K562 (cell line): ENCODE measurements around the gene AFF1. TPM values are rescaled to one million over a fixed set of nuclear protein-coding genes. Genes with fewer than 3 reads are reported as not detected.
A peak's percentile ranks its signal among the peaks of the same experiment; 100 is the strongest.

ENCODE experiments used
- ARID1B ChIP-seq: fragments of 450-650 bp; IDR thresholded peaks from 2 replicates; pipeline ENCODE4 v1.6.1; 2016; ENCODE audit warnings: antibody characterized with exemption, mild to moderate bottlenecking, inconsistent platforms
- ETV1 ChIP-seq: fragments of 450-650 bp; conservative IDR thresholded peaks from 2 replicates; pipeline ENCODE4 v1.6.1; 2016; ENCODE audit warnings: missing genetic modification characterization, control low read depth, low read depth, missing compliant biosample characterization
- HMG20A ChIP-seq: fragments of 450-650 bp; formaldehyde crosslinking; conservative IDR thresholded peaks from 2 replicates; pipeline ENCODE4 v1.4.0; 2020; ENCODE audit warnings: mild to moderate bottlenecking, mixed read lengths
- KAT8 ChIP-seq: fragments of 450-650 bp; IDR thresholded peaks from 2 replicates; pipeline ENCODE4 v1.6.1; 2016; ENCODE audit warnings: low read depth, mild to moderate bottlenecking
- MAZ ChIP-seq, 2 experiments: fragments of 450-650 bp in 1 of 2; sonication (generic) in 1 of 2; formaldehyde crosslinking; IDR thresholded peaks in 1 of 2; conservative IDR thresholded peaks in 1 of 2; 2 replicates each; pipeline versions ENCODE4 v1.4.0 to v1.5.0; 2020; ENCODE audit warnings: mild to moderate bottlenecking in 1 of 2, missing genetic modification reagents in 1 of 2
- NCOA6 ChIP-seq: fragments of 450-650 bp; IDR thresholded peaks from 2 replicates; pipeline ENCODE4 v1.6.1; 2017; ENCODE audit warnings: mild to moderate bottlenecking
- NR2C1 ChIP-seq, 2 experiments: fragments of 450-650 bp; IDR thresholded peaks; 2 replicates each; pipeline ENCODE4 v1.6.1; 2017; ENCODE audit warnings: mild to moderate bottlenecking in 2 of 2, antibody characterized with exemption in 1 of 2, inconsistent platforms in 1 of 2, missing compliant biosample characterization in 1 of 2, missing genetic modification characterization in 1 of 2
- NUFIP1 ChIP-seq: fragments of 450-650 bp; IDR thresholded peaks from 2 replicates; pipeline ENCODE4 v1.6.1; 2018; ENCODE audit not compliant: partially characterized antibody
- POLR2A ChIP-seq: fragments of 450-650 bp; conservative IDR thresholded peaks from 2 replicates; pipeline ENCODE4 v1.6.1; 2016
- RBM17 ChIP-seq: fragments of 200-400 bp; formaldehyde crosslinking; IDR thresholded peaks from 2 replicates; pipeline ENCODE4 v1.6.1; 2017; ENCODE audit warnings: low read depth, mild to moderate bottlenecking, low read length, borderline replicate concordance
- SETDB1 ChIP-seq: IDR thresholded peaks from one replicate; pipeline ENCODE4 v1.6.1; 2012; ENCODE audit warnings: low read length, control low read depth, inconsistent platforms
- SMARCA5 ChIP-seq: fragments of 450-650 bp; IDR thresholded peaks from 2 replicates; pipeline ENCODE4 v1.6.1; 2016
- SOX6 ChIP-seq: fragments of 450-650 bp; IDR thresholded peaks from 2 replicates; pipeline ENCODE4 v1.6.1; 2014; ENCODE audit warnings: mild to moderate bottlenecking
- SRSF3 ChIP-seq: fragments of 200-400 bp; formaldehyde crosslinking; IDR thresholded peaks from 2 replicates; pipeline ENCODE4 v1.6.1; 2016; ENCODE audit warnings: mild to moderate bottlenecking, low read length, moderate library complexity; ENCODE audit not compliant: insufficient read depth
- ZNF232 ChIP-seq: sonication (generic); formaldehyde crosslinking; IDR thresholded peaks from 2 replicates; pipeline ENCODE4 v1.8.0; 2022; ENCODE audit warnings: mild to moderate bottlenecking, missing genetic modification reagents
- polyA plus RNA-seq, 8 experiments: library from polyadenylated mRNA; depleted of rRNA in 4 of 8; stranded (reverse) in 5 of 8; unstranded in 3 of 8; fragments of >200 nt; fragmentation: Nextera tagmentation in 2 of 8; fragmentation: Illumina TruSeq in 1 of 8; extraction: Ambion mirVana in 2 of 8; extraction: Trizol in 1 of 8; gene quantifications; 2 replicates each; pipeline versions ENCODE4 v1.2.1 to v1.2.3, GENCODE V29; 2011 to 2014; ENCODE audit warnings: inconsistent platforms in 1 of 8, missing spikeins in 1 of 8
- total RNA-seq, 7 experiments: library from RNA; depleted of rRNA in 6 of 7; stranded (reverse); fragments of >200 nt in 6 of 7; fragmentation: Illumina TruSeq in 2 of 7; extraction: Trizol in 2 of 7; gene quantifications; 2 replicates each; pipeline versions ENCODE4 v1.2.1 to v1.2.3, GENCODE V29; 2011 to 2021; ENCODE audit warnings: low replicate concordance in 1 of 7
- TF ChIP-seq, protein P1 (sequence below): fragments of 250-450 bp; sonication (Bioruptor Pico); IDR thresholded peaks from 2 replicates; pipeline ENCODE4 v1.4.0; 2020; ENCODE audit warnings: mild to moderate bottlenecking
- TF ChIP-seq, protein P2 (sequence below): fragments of 450-650 bp; formaldehyde crosslinking; IDR thresholded peaks from 2 replicates; pipeline ENCODE4 v1.4.0; 2022; ENCODE audit warnings: missing genetic modification characterization
- TF ChIP-seq, protein P3 (sequence below): sonication (generic); formaldehyde crosslinking; IDR thresholded peaks from 2 replicates; pipeline ENCODE4 v1.8.0; 2023; ENCODE audit warnings: missing genetic modification reagents, mild to moderate bottlenecking, borderline replicate concordance
- TF ChIP-seq, protein P4 (sequence below): fragments of 450-650 bp; IDR thresholded peaks from 2 replicates; pipeline ENCODE4 v1.6.1; 2016
- TF ChIP-seq, protein P5 (sequence below): fragments of 200-800 bp; sonication (Bioruptor generic); IDR thresholded peaks from 2 replicates; pipeline ENCODE4 v1.6.1; 2017; ENCODE audit warnings: missing genetic modification characterization, missing compliant biosample characterization

The AFF1 gene
- total and polyA plus RNA-seq, 9 of the 15 experiments (the other 6 are each of a cell fraction or from before 2014, with no cell fraction given) = 4.1 to 47.5 (median 17.2) TPM

DNA sequence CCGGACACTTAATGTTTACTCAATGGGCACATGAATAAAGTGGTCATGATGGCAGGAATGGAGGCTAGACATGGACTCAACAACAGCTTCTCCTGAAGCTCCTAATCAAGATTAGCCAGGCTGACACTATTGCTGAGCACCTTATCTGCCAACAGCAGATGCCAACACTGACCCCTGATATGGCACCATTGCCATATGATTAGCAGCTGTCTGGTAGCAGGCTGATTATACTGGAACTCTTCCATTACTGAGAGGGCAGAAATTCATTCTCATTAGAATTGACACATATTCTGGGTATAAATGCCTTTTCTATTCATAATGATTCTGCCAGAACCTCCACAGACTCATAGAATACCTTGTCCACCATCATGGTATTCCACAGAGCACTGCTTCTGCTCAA is 18.4 kb upstream of the AFF1 start (continued):
- TF ChIP-seq ETV1 (tag) (no peak), KAT8 (no peak), SRSF3 (no peak), SOX6 (peak; percentile 65; the same call in 1 of the 2 replicates), POLR2A (no peak), SMARCA5 (no peak), RBM17 (no peak), SETDB1 (no peak), MAZ (CRISPR knock-in tag; conservative IDR thresholded peaks at IDR 0.05 in 1 of 2, IDR thresholded peaks at IDR 0.05 in 1 of 2) (no peak), NCOA6 (no peak), NUFIP1 (no peak), ARID1B (peak; percentile 91), HMG20A (CRISPR knock-in tag) (no peak), NR2C1 (IDR thresholded peaks at IDR 0.05) (no peak), NR2C1 (tag; IDR thresholded peaks at IDR 0.05) (no peak), ZNF232 (CRISPR knock-in tag) (no peak)
- TF ChIP-seq, protein P1, sequence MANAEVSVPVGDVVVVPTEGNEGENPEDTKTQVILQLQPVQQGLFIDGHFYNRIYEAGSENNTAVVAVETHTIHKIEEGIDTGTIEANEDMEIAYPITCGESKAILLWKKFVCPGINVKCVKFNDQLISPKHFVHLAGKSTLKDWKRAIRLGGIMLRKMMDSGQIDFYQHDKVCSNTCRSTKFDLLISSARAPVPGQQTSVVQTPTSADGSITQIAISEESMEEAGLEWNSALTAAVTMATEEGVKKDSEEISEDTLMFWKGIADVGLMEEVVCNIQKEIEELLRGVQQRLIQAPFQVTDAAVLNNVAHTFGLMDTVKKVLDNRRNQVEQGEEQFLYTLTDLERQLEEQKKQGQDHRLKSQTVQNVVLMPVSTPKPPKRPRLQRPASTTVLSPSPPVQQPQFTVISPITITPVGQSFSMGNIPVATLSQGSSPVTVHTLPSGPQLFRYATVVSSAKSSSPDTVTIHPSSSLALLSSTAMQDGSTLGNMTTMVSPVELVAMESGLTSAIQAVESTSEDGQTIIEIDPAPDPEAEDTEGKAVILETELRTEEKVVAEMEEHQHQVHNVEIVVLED (CRISPR knock-in tag) = no peak
- TF ChIP-seq, protein P2, sequence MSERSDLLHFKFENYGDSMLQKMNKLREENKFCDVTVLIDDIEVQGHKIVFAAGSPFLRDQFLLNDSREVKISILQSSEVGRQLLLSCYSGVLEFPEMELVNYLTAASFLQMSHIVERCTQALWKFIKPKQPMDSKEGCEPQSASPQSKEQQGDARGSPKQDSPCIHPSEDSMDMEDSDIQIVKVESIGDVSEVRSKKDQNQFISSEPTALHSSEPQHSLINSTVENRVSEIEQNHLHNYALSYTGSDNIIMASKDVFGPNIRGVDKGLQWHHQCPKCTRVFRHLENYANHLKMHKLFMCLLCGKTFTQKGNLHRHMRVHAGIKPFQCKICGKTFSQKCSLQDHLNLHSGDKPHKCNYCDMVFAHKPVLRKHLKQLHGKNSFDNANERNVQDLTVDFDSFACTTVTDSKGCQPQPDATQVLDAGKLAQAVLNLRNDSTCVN (CRISPR knock-in tag) = no peak
- TF ChIP-seq, protein P3, sequence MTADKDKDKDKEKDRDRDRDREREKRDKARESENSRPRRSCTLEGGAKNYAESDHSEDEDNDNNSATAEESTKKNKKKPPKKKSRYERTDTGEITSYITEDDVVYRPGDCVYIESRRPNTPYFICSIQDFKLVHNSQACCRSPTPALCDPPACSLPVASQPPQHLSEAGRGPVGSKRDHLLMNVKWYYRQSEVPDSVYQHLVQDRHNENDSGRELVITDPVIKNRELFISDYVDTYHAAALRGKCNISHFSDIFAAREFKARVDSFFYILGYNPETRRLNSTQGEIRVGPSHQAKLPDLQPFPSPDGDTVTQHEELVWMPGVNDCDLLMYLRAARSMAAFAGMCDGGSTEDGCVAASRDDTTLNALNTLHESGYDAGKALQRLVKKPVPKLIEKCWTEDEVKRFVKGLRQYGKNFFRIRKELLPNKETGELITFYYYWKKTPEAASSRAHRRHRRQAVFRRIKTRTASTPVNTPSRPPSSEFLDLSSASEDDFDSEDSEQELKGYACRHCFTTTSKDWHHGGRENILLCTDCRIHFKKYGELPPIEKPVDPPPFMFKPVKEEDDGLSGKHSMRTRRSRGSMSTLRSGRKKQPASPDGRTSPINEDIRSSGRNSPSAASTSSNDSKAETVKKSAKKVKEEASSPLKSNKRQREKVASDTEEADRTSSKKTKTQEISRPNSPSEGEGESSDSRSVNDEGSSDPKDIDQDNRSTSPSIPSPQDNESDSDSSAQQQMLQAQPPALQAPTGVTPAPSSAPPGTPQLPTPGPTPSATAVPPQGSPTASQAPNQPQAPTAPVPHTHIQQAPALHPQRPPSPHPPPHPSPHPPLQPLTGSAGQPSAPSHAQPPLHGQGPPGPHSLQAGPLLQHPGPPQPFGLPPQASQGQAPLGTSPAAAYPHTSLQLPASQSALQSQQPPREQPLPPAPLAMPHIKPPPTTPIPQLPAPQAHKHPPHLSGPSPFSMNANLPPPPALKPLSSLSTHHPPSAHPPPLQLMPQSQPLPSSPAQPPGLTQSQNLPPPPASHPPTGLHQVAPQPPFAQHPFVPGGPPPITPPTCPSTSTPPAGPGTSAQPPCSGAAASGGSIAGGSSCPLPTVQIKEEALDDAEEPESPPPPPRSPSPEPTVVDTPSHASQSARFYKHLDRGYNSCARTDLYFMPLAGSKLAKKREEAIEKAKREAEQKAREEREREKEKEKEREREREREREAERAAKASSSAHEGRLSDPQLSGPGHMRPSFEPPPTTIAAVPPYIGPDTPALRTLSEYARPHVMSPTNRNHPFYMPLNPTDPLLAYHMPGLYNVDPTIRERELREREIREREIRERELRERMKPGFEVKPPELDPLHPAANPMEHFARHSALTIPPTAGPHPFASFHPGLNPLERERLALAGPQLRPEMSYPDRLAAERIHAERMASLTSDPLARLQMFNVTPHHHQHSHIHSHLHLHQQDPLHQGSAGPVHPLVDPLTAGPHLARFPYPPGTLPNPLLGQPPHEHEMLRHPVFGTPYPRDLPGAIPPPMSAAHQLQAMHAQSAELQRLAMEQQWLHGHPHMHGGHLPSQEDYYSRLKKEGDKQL = no peak
- TF ChIP-seq, protein P4, sequence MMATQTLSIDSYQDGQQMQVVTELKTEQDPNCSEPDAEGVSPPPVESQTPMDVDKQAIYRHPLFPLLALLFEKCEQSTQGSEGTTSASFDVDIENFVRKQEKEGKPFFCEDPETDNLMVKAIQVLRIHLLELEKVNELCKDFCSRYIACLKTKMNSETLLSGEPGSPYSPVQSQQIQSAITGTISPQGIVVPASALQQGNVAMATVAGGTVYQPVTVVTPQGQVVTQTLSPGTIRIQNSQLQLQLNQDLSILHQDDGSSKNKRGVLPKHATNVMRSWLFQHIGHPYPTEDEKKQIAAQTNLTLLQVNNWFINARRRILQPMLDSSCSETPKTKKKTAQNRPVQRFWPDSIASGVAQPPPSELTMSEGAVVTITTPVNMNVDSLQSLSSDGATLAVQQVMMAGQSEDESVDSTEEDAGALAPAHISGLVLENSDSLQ = no peak
- TF ChIP-seq, protein P5, sequence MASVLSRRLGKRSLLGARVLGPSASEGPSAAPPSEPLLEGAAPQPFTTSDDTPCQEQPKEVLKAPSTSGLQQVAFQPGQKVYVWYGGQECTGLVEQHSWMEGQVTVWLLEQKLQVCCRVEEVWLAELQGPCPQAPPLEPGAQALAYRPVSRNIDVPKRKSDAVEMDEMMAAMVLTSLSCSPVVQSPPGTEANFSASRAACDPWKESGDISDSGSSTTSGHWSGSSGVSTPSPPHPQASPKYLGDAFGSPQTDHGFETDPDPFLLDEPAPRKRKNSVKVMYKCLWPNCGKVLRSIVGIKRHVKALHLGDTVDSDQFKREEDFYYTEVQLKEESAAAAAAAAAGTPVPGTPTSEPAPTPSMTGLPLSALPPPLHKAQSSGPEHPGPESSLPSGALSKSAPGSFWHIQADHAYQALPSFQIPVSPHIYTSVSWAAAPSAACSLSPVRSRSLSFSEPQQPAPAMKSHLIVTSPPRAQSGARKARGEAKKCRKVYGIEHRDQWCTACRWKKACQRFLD (CRISPR knock-in tag) = peak; percentile 71; the same call in 1 of the 2 replicates
